ENCODE results near the gene GRAMD1A.
"Not testable (repeated sequence)": the region's sequence is repeated elsewhere in the genome, so short reads cannot be mapped to it uniquely, and the experiment has no call there.

DNA sequence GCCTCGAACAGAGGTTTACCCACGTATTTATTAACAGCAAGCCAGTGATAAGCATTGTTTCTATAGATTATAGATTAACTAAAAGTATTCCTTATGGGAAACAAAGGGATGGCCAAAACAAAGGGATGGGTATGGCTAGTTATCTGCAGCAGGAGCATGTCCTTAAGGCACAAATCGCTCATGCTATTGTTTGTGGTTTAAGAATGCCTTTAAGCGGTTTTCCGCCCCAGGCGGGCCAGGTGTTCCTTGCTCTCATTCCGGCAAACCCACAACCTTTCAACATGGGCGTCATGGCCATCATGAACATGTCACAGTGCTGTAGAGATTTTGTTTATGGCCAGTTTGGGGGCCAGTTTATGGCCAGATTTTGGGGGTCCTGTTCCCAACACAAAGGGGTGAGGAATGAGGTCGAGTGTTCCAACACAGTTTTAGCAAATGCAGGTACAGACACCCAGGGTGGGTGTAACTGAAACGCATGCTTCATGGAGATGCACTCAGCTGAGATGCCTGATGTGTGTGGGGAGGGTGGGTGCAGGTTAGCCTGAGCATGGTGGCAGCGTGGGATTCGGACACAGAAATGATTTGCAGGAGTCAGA lies 29.8 kb upstream of the GRAMD1A start:
- TF ChIP-seq CTCF, EZH2 (IDR thresholded peaks at IDR 0.05): not testable (repeated sequence)
